Smooth muscle cell (in vitro differentiated cells): ENCODE results near the gene ANXA11. TPM values are rescaled to one million over a fixed set of nuclear protein-coding genes. Genes with fewer than 3 reads are reported as not detected.
A peak's percentile ranks its signal among the peaks of the same experiment; 100 is the strongest.
"Not testable (repeated sequence)": the region's sequence is repeated elsewhere in the genome, so short reads cannot be mapped to it uniquely, and the experiment has no call there.

Experiments used
- DNase-seq: peaks from one replicate; lab custom pipeline; 2025; ENCODE audit not compliant: unreplicated experiment; lab: John Stamatoyannopoulos, UW
- H2AFZ ChIP-seq: fragments of 200-600 bp; sonication (generic); 2 replicates; pipeline ENCODE4 v1.6.0; 2016; ENCODE audit warnings: antibody characterized with exemption, low read depth, mild to moderate bottlenecking
- H3F3A ChIP-seq: fragments of 200-600 bp; sonication (generic); 2 replicates; pipeline ENCODE4 v1.6.0; 2017; ENCODE audit warnings: antibody characterized with exemption, low read depth
- H3K27ac ChIP-seq: fragments of 200-600 bp; sonication (generic); 2 replicates; pipeline ENCODE4 v1.5.1; 2016; ENCODE audit warnings: low read depth, mild to moderate bottlenecking
- H3K27me3 ChIP-seq: fragments of 200-600 bp; sonication (generic); 2 replicates; pipeline ENCODE4 v1.6.1; 2016; ENCODE audit warnings: low read depth, mild to moderate bottlenecking
- H3K36me3 ChIP-seq: fragments of 200-600 bp; sonication (generic); 2 replicates; pipeline ENCODE4 v1.5.1; 2016; ENCODE audit warnings: low read depth
- H3K4me1 ChIP-seq: fragments of 200-600 bp; sonication (generic); 2 replicates; pipeline ENCODE4 v1.5.1; 2016; ENCODE audit warnings: low read depth
- H3K4me2 ChIP-seq: fragments of 200-600 bp; sonication (generic); 2 replicates; pipeline ENCODE4 v1.6.0; 2016; ENCODE audit warnings: mild to moderate bottlenecking
- H3K4me3 ChIP-seq: fragments of 200-600 bp; sonication (generic); 2 replicates; pipeline ENCODE4 v1.5.1; 2016; ENCODE audit warnings: mild to moderate bottlenecking
- H3K79me2 ChIP-seq: fragments of 200-600 bp; sonication (generic); 2 replicates; pipeline ENCODE4 v1.6.0; 2016; ENCODE audit warnings: low read depth, mild to moderate bottlenecking
- H3K9ac ChIP-seq: fragments of 200-600 bp; sonication (generic); 2 replicates; pipeline ENCODE4 v1.6.0; 2016; ENCODE audit warnings: low read depth
- H3K9me3 ChIP-seq: fragments of 200-600 bp; sonication (generic); replicated peaks from 2 replicates; pipeline ENCODE4 v1.5.1; 2016; ENCODE audit warnings: low read depth
- H4K20me1 ChIP-seq: fragments of 200-600 bp; sonication (generic); 2 replicates; pipeline ENCODE4 v1.6.0; 2016; ENCODE audit warnings: low read depth
- WGBS: methylation state at CpG from one replicate; pipeline ENCODE4 v1.1.7; 2016; ENCODE audit warnings: low lambda C conversion rate; 5-methylcytosine and 5-hydroxymethylcytosine counted together
- polyA plus RNA-seq: library from polyadenylated mRNA; unstranded; fragments of >200 nt; fragmentation: Nextera tagmentation; extraction: Ambion mirVana; gene quantifications from 2 replicates; pipeline ENCODE4 v1.2.1, GENCODE V29; 2016
- total RNA-seq: library from RNA; depleted of rRNA; stranded (reverse); fragments of >200 nt; gene quantifications from 2 replicates; pipeline ENCODE4 v1.2.3, GENCODE V29; 2014

ANXA11 gene
- total and polyA plus RNA-seq, 2 experiments from 2014 or later = 36.6 to 93.4 TPM

- H3K27me3 ChIP-seq, H3K9me3 ChIP-seq, DNase-seq, H3K9ac ChIP-seq, H3F3A ChIP-seq, H4K20me1 ChIP-seq, H3K4me2 ChIP-seq, H3K4me1 ChIP-seq, H2AFZ ChIP-seq, H3K36me3 ChIP-seq, H3K4me3 ChIP-seq, H3K27ac ChIP-seq, H3K79me2 ChIP-seq: not testable (repeated sequence)
- WGBS = 85% methylated on average over 11 of the region's 11 CpGs
These were observed 29.2 kb upstream of the ANXA11 start for GRCh38 chr10:80234331-80235235.

- not testable (repeated sequence) for DNase-seq, H3K4me3 ChIP-seq, H3K79me2 ChIP-seq, H3K4me1 ChIP-seq, H3K36me3 ChIP-seq, H3K9me3 ChIP-seq, H3K27ac ChIP-seq, H3F3A ChIP-seq, H3K4me2 ChIP-seq, H4K20me1 ChIP-seq, H2AFZ ChIP-seq, H3K9ac ChIP-seq, H3K27me3 ChIP-seq
- WGBS = 72% methylated on average over 1 of the region's 1 CpG
These were observed 28.5 kb upstream of the ANXA11 start for GRCh38 chr10:80233871-80234270.

GRCh38 chr10:80226723-80227122 lies 21.4 kb upstream of the ANXA11 start:
- not testable (repeated sequence) for DNase-seq, H3K27me3 ChIP-seq, H3F3A ChIP-seq, H3K36me3 ChIP-seq, H3K9ac ChIP-seq, H3K4me3 ChIP-seq, H3K79me2 ChIP-seq, H4K20me1 ChIP-seq, H2AFZ ChIP-seq, H3K9me3 ChIP-seq, H3K27ac ChIP-seq, H3K4me1 ChIP-seq, H3K4me2 ChIP-seq
- WGBS = 67% methylated on average over 4 of the region's 4 CpGs

DNA sequence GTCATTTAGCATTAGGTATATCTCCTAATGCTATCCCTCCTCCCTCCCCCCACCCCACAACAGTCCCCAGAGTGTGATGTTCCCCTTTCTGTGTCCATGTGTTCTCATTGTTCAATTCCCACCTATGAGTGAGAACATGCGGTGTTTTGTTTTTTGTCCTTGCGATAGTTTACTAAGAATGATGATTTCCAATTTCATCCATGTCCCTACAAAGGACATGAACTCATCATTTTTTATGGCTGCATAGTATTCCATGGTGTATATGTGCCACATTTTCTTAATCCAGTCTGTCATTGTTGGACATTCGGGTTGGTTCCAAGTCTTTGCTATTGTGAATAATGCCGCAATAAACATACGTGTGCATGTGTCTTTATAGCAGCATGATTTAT lies 17.7 kb upstream of the ANXA11 start:
- 85% methylated on average over 2 of the region's 5 CpGs for WGBS
- H3F3A ChIP-seq, H3K79me2 ChIP-seq, H3K9ac ChIP-seq, H4K20me1 ChIP-seq, H3K9me3 ChIP-seq, H3K27me3 ChIP-seq, H3K4me2 ChIP-seq, H3K4me1 ChIP-seq, DNase-seq, H2AFZ ChIP-seq, H3K36me3 ChIP-seq, H3K4me3 ChIP-seq, H3K27ac ChIP-seq: not testable (repeated sequence)

GRCh38 chr10:80218878-80219277 lies 13.5 kb upstream of the ANXA11 start:
- H2AFZ ChIP-seq, H3F3A ChIP-seq, H3K27me3 ChIP-seq, H3K4me3 ChIP-seq, H3K9me3 ChIP-seq, H3K79me2 ChIP-seq, H3K9ac ChIP-seq, H3K36me3 ChIP-seq, DNase-seq, H4K20me1 ChIP-seq, H3K4me1 ChIP-seq: not testable (repeated sequence)
- Histone ChIP-seq H3K4me2 (peak overlapping the region; percentile 31), H3K27ac (peak overlapping the region; percentile 47)
- WGBS = 41% methylated on average over 1 of the region's 1 CpG

- not testable (repeated sequence) for H3K4me1 ChIP-seq, H3K9me3 ChIP-seq, H3K79me2 ChIP-seq, H3K36me3 ChIP-seq, H3K27ac ChIP-seq, H4K20me1 ChIP-seq, H3K27me3 ChIP-seq, H3K4me3 ChIP-seq, H3K9ac ChIP-seq, DNase-seq, H2AFZ ChIP-seq, H3F3A ChIP-seq, H3K4me2 ChIP-seq
- 93% methylated on average over 5 of the region's 5 CpGs for WGBS
These were observed 9.1 kb upstream of the ANXA11 start for GRCh38 chr10:80214368-80214982.

DNA sequence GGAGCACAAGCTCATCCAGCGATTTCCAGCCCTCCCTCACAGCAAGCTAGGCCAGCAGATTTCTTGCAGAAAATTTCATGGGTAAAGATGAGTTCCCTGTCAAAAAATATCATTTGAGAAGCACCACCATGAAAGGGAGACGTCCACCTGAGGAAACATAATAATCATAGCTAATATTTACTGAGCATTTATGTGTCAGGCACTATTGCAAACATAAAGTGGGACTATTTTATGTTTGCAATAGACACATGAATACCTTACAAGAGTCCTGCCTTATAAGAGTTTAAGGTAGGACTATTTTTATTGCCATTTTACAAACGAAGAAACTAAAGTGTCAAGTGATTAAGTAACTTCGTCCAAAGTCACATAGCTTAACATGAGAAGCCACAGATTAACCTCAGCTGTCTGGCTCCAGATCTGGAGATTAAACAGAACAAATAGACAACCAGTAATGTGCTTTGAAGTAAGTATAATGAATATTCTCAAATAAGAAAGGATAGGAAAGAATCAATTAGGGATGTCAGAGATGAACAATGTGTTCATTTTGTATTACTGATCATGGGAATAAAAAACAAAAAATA lies 7.3 kb upstream of the ANXA11 start:
- 59% methylated on average over 4 of the region's 4 CpGs for WGBS
- not testable (repeated sequence) for DNase-seq, H3K4me1 ChIP-seq, H3K9me3 ChIP-seq, H3K27ac ChIP-seq, H3K4me2 ChIP-seq, H3K4me3 ChIP-seq, H2AFZ ChIP-seq, H3K9ac ChIP-seq, H3K79me2 ChIP-seq, H4K20me1 ChIP-seq, H3K36me3 ChIP-seq, H3F3A ChIP-seq, H3K27me3 ChIP-seq
